COLO668 (cell line): ENCODE results near the gene GFAP.
"Not testable (repeated sequence)": the region's sequence is repeated elsewhere in the genome, so short reads cannot be mapped to it uniquely, and the experiment has no call there.

Experiments
- DNase-seq: peaks from one replicate; lab custom pipeline; 2025; ENCODE audit not compliant: unreplicated experiment; lab: John Stamatoyannopoulos, UW

The GFAP gene

GRCh38 chr17:44915321-44915726, at the start of gene GFAP:
Gene GFAP, minus strand, starts transcription at chr17:44915500. Its CDS starts 14 bp downstream, at chr17:44915486.
- DNase-seq, result no peak

- DNase-seq, result no peak
Observed at GRCh38 chr17:44961921-44962350, 46.6 kb upstream of the GFAP start.

GRCh38 chr17:44960691-44961090, 45.4 kb upstream of the GFAP start:
- no peak for DNase-seq

- DNase-seq, result no peak
Observed at GRCh38 chr17:44959821-44960531, 44.7 kb upstream of the GFAP start.

- DNase-seq, result no peak
Observed at GRCh38 chr17:44956998-44957981, 42.0 kb upstream of the GFAP start.

GRCh38 chr17:44955674-44956425, 40.5 kb upstream of the GFAP start:
- no peak for DNase-seq

- DNase-seq, result no peak
Observed at GRCh38 chr17:44952946-44953475, 37.7 kb upstream of the GFAP start.

DNA sequence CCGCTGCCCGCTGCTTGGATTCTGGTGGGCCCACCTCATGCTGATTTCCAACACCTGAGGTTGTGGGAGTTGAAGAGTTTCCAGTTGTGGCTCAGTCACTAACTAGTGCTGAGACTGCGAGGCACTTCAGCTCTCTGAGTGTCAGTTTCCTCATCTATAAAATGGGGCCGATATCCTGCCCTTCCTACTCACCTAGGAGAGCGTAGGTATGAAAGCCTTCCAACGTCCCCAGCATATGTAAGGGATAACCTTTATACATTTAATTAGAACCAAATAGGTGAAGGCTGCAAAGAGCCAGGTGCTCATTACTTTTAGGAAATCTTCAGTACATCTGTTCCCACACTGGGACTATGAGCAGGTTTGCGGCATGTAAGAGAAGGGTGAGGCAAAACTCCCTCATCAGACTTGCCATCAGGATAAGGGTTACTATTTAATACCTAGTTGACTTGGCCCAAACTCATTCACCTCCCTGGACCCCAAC, 33.1 kb upstream of the GFAP start:
- no peak for DNase-seq

GRCh38 chr17:44947461-44948314, 32.4 kb upstream of the GFAP start, which contains the start of gene KIF18B:
Gene KIF18B, minus strand, starts transcription at chr17:44947773. Its CDS starts 11,429 bp downstream, at chr17:44936344.
- peak; percentile 89 for DNase-seq

DNA sequence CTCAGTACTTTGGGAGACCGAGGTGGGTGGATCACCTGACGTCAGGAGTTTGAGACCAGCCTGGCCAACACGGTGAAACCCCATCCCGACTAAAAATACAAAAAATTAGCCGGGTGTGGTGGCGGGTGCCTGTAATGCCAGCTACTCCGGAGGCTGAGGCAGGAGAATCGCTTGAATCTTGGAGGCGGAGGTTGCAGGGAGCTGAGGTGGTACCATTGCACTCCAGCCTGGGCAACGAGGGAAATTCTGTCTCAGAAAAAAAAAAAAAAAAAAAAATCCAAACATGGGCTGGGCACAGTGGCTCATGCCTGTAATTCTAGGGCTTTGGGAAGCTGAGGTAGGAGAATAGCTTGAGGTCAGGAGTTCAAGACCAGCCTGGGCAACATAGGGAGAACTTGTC, 30.4 kb upstream of the GFAP start:
- not testable (repeated sequence) for DNase-seq

GRCh38 chr17:44942456-44942855, 27.2 kb upstream of the GFAP start:
- no peak for DNase-seq

DNA sequence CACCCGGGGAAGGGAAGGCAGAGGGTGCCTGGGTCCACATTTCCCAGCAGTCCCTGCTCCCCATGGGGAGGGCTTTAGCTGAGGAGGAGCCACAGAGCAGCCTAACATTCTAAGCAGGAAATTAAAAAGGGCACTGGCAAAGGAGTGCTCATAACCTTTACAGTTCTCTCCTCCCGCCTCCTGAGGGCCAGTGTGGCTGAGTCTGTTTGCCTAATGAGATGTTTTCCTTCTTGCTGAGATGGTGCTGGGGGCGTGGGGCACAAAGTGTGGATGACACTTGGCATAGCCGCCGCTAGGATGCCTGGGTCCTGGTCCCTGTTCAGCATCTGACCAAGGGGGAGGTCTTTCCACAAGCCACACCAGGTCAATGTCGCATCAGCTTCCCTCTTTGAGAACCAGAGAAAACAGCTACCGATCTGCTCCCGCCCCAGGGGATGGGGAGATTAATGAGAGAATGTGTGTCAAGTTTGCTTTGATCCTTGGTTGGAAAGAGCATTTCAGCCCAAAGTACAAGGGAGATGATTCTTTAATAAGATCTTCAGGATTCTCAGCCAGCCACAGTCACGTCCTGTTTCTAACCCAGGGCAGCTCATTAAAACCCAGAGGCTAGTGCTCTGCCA, 26.5 kb upstream of the GFAP start:
- no peak for DNase-seq

GRCh38 chr17:44940768-44941167, 25.5 kb upstream of the GFAP start:
- DNase-seq, result no peak

GRCh38 chr17:44940317-44940716, 25.0 kb upstream of the GFAP start:
- DNase-seq, result no peak

- no peak for DNase-seq
Observed at GRCh38 chr17:44935116-44935515, 19.8 kb upstream of the GFAP start.

GRCh38 chr17:44934745-44935105, 19.4 kb upstream of the GFAP start:
- no peak for DNase-seq

DNA sequence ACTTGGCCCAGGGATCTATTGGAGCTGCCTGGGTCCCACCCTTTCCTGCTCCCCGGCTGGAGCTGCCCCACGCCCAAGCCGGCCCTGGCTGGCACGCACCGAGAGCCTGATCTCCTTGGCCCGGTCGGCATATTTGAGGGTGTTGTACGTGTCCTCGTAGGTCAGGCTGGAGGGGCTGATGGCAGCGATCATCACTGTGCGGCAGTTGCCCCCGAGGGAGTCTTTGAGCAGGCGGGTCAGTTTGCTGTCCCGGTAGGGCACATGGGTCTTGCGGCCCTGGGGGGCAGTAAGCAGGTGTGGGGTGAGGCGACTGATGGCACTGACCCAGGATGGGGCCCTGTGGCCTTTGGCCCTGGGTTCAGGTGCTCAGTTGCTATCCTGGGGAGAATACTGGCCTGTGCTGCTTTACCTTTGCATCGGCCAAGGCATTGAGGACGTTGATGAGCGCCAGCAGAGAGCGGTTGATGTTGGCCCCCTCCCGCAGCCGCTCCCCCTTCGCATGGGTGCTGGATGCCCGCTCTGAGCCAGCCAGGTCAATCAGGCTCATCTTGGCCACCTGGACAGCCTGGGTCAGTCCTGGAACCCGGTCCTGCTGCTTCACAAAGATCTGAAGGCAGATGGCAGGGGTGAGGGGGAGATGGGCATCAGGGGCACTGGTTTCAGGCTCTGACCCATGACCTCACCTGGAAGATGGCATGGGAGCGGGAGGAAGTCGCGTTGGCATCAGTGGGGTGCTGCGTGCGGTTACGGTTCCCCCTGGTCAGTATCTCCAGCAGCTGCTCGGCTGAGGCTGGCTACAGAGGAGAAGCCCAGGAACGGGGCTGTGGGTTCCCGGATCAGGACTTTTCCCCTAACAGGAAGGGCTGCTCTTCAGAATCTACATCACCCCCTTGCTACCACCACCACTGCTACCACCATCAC, 18.8 kb upstream of the GFAP start:
- no peak for DNase-seq

DNA sequence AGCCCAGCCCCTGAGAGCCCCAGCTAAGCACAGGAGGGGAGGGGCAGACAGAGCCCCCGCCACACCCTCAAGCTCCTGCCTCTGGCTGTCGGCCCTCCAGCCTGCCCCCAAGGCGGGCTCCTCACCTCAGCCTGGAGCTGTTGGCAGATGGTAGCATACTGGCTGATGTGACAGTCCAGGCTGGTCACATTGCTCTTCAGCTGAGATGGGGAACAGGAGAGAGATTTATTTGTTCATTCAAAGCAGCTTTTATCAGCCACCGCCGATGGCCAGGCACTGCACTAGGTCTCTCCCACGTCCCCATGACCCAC, 17.4 kb upstream of the GFAP start:
- DNase-seq, result no peak
